HK-2 (cell line): ENCODE measurements around the gene ANKRD6.

Source experiments
- DNase-seq: peaks from one replicate; pipeline ENCODE4 v3.0.0-alpha.2; 2018; ENCODE audit not compliant: unreplicated experiment

The ANKRD6 gene

DNA sequence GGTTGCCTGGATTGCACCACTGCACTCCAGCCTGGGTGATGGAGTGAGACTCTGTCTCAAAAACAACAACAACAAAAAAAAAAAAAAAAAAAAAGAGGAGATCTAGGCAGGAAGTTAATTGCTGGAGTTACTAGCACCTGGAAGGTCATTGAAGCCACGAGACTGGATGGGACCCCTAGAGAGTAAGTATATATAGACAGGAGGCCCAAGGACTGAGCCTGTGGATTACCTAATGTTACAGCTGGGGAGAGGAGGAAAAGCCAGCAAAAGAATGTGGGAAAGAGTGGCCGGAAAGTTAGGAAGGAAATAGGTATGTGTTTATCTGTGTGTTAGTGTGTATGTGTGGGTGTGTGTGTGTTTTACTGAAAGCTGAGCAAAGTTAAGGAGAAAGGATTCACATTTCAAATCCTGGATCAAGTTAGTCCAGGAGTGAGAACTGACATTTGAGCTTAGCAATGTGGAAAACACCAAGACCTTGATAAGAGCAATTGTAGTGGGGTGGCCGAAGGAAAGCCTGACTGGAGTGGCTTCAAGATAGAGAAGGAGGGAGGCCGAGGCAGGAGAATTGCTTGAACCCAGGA, 38.4 kb downstream of the ANKRD6 start:
- DNase-seq = no peak

DNA sequence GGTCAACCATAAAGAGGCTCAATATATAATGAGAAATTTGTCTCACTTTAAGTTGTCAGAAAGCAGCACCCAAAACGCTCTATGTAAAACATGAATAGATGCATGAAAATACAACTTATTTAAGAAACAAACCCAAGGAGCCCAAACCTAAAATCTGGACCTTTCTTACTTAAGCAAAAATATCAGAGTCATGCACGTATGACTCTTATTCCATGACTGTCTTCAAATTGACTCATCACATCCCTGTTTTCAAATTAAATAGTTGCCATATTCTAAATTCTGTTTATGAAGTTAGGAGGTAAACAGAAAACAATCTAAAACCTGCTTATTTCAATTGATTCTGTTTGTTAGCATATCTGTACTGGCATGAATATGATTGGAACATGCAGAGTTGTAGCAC, 42.1 kb downstream of the ANKRD6 start:
- no peak for DNase-seq

DNA sequence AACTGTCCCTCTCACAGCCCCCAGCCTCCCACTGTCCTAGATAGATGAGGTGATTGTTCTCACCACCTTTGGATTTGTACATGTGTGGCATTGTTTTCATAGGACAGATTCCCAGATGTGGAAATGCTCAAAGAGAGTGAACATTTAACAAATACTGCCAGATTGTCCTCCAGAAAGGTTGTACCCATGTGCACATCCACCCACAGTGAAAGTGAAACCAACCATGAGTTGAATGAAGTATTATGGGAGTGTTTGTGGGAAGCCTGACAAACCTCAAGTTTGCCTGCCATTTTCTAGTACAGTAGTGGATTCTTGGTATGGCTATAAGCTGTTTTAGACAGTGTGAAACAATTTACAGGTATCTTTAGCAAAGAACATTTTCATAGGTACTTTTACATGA, 42.7 kb downstream of the ANKRD6 start:
- no peak for DNase-seq

DNA sequence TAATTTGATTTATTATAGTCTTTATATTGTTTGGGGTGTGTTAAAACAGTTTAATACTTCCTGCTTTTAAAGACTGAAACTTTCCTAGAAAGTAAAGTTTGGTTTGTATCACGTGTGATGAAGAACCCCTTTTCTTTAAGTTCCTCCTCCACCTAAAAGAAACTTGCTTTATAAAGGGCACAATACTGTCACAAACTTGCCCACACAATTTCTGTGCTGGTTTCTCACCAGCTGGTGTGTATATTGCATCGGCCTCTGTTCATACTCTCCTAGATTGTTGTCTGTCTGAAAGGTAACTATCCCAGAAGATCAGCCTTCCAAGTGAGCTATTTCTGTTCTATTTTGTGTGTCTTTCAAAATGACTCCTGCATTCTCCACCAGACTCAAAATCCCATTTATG, 46.9 kb downstream of the ANKRD6 start:
- no peak for DNase-seq

DNA sequence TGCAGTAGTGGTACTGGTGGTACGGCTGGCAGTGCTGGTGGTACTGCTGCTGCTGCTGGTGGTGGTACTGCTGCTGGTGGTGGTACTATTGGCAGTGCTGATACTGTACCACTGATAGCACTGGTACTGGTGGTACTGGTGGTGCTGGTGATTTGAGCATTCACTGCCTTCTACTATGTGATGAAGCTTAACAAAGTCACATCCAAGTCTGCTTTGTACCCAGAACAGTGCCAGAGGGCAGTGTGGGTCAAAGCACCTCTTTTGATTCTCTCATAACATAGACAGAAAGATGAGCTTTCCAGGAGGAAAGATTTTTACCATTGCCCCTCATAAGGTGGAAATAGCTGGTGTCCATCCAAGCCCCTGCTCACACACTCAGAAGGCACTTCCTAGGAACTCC, 48.7 kb downstream of the ANKRD6 start:
- DNase-seq = no peak

DNA sequence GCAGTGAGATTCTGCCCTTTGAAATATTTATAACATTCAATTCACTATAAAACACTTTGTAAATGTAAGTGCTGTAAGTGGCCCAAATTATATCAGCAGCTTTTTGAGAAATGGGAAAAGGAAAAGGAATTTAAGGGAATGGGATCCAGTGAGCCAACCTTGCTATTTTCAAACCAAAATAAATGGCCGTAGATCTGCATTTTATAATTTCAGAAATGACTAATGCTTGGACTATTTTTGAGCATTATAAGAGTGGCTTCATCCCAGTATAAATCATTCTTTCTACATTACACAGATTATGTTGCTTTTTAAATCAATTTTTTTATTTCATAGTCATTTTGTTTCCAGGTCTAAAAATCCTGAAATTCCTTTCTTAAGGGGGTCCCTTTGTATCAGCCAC, 49.2 kb downstream of the ANKRD6 start:
- DNase-seq = no peak

DNA sequence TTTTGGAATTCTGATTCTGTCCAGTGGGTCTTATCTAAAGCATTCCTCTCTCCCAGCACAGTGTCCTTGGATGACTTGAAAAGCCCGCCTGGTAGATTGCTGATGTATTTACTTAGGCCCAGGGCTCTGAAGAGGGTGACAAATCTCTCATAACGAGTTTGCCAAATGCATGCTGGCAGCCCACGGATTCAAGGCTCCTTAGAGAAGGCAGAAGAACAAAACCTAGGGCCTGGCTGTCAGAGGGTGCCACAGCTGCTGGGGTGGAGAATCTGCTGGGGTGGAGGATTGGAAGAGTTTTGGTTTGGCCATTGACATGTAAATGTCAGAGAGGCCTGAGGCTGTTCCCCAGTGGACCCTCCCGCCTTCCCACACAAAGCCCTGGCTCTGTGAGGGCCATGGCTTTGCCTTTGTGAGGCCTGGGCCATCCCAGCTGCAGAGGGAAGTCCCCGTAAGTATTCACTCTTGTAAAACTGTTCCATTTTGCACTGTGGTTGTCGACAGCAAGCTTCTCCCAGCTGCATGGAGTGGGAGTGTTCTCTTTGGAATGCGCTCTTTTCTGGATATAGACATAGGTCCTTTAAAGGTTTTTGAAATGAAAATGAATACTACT, 50.3 kb downstream of the ANKRD6 start:
- DNase-seq = no peak

DNA sequence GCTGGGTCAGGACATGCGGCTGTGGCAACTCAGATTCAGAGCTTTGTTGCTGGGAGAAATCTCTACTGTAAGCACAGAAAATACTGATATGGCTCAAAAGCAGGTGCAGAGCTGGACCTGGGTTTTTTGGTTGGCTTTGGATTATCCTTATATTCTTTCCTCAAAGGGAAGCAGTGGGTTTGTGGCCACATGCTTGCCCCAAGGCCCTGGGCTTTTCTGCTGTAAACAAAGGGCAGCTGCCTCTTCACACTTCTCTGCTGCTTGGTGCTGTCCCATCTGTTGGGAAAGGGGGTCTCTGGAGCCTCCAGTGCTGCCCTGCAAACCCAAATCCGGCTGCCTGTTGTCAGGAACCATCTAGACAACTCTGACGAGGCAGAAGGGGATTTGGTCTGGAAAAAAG, 52.4 kb downstream of the ANKRD6 start:
- no peak for DNase-seq

DNA sequence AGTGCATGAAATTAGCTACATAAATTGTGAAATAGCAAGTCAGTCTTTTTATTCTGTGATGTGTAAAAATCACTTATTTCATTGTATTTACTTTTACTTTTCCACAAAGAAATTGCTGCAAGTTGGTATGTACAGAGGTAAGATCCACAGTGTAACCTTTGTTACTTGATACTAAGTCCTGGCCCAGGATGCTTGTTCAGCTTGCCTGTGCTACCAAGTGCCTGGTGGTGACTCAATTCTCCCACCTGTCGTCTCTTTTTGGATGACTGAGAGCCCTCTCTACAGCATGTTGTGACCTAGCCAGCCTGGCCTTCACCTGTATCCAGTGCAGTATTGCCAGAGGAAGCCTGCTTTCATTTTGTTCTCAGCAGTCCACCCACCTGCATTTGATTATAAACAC, 54.9 kb downstream of the ANKRD6 start:
- no peak for DNase-seq

DNA sequence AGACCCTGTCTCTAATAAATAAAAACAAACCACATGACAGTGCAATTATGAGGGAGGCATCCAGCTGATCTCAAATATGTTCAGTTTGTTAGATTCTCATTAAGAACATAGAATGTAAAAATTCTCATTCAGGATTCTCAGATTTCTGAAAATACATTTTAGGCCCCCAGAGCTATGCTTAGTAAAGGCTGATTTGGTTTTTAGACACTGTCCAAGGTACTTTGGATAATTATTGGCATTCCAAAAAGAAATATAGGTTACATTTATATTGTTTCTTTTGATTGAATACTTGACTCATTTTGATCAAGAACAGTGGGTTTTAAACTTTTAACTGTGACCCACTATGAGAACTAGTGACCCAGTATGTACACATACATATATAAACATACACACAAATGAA, 55.5 kb downstream of the ANKRD6 start:
- no peak for DNase-seq

DNA sequence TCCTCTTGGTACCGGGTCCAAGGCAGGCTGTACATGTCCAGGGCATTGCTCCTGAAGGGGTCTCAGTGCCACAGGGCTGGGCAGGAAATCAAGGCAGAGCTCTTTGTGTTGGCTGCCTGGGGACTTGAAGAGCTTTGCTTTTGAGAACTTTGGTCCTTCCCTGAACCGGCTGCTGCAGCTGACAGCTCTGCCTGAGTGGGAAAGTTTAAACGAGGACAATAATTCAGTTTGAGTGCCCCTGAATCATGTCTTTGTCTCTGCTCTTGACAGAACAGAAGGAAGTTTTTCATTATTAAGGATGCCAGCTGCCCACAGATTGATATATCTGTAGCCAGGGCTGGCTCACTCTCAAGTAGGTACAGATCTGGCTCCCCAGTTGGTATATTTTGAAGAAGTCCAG, 56.1 kb downstream of the ANKRD6 start:
- DNase-seq = no peak

DNA sequence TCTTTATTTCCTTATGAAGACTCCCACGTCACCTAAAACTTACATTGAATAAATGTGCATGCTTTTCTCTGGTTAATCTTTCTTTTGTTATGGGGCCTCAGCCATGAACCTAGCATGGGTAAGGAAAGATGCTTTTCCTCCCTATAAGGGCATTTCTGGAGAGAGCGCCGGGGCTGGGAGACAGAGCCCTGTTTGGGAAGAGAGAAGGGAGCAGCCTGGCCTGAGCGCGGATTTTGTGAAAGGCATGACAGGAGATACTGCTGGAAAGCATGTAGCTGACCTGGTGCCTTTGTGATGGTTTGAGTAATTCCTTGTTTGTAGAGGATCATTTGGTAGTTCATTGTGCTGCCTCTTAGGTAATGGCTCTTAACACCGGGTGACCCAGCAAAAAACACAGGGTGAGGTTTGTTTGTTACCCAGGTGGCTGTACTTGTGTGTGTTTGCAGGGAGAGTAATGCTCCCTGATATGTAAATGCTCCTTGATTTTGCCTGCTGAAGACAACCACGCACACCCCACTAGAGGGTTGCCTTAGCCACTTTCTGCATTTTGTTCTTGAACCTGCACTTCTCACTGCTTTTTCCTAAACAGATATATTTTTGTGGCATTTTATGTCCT, 59.2 kb downstream of the ANKRD6 start:
- DNase-seq = no peak

DNA sequence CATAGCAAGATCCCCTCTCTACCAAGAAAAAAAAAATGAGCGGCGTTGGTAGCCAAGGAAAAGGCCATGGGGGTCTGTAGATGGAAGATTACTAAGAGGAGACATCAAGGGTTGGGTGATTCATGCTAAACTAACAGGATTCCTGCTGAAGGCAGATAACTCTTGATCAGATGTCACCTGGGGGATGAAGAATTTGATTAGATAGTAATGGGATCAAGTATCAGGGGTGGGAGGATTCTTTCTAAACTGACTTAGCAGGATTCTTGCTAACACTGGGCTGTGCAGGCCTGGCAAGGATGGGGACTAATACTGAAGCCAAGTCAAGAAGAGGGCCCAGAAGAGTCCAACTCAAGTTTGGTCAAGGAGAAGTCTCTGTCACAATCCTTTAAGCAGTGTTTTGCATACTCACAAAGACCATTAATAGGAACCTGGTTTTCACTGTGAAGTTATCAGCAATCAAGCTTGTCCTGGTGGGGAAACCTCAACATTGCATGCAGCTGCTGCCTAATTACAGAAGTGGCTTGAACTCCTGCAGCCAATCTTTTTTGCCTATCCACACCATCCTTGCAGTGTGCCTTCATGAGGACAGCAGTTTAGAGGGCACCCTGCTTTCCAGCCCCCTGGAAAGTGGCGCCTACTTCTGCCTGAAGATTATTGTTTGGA, 61.3 kb downstream of the ANKRD6 start:
- no peak for DNase-seq

DNA sequence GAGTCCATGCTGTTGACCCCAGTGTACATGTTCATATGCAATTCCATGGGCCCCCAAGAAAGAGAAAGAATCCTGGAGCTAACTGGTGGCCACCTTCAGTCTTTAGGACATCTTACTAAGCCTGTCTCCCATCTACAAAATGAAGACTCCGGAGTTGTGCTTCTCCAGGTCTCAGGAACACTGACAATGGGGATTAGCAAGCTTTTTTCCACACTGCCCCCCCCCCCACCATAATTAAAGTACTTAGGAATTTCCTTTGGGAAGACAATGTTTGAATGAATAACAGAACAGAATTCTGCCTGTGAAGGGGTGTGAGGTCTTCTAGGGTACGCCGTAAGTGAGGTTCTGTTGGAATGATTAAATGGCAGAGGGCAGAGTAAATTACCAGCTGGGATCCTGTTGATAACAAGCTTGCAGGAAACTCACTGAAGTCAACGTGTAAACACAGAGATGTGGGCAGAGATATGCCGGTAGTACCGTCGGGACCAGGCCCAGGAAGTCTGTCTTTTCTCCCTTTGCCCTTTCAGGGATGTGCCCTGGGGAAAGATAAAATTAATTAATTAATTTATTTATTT, 63.1 kb downstream of the ANKRD6 start:
- DNase-seq = no peak

DNA sequence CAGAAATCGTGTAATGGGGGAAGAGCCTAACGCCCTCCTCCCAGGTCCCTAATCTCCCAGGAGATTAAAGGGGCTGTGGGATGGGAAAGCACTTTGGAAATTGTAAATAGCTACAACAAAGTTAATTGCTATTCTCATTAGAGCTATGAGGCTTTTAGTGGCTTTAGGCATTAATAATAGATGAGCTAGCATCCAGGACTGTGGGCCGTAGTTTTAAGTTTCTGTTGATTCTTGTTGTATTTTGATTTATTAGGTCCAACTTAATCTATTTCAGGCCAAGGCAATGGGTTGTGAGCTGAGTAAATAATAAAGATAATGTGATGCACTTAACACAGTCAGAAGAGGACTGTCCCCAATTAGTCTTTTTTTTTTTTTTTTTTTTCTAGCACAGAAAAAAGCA, 67.7 kb downstream of the ANKRD6 start:
- no peak for DNase-seq

DNA sequence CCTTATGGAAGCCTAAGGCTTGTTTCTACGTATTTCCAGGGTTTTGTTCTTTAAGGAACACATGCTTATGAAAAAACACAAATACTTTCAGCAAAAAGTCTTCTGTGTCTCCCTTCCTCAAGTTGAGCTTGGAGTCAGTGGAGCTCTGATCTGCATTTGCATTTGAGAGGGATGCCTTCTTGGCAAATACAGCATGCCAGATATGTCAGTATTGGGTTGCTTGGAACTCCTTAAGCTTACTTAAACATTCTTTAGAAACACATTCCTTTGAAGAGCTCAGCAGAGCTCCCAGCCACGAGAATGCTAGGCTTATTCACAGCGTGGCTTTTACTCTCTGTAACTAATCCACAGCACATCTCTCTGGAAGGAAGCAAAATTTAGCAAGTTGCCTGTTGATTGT, 68.3 kb downstream of the ANKRD6 start:
- no peak for DNase-seq

DNA sequence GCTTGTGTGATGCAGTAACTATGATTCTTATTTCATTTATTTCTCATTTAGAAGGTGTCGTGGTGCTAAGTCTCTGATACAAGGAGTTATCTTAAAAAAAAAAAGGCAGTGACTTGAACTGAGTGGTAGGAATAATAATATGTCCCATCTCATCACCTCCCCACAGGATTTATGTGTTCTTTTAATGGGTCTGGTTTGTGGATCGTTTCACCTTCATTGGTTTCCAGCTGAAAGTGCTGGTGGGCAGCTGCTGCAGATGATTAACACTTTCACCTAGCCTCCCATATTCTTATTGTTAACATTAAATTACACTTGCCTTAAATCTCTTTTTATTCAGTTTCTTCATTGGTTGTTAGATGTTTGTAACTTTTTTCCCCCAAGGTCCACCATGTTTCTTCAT, 68.8 kb downstream of the ANKRD6 start:
- no peak for DNase-seq

DNA sequence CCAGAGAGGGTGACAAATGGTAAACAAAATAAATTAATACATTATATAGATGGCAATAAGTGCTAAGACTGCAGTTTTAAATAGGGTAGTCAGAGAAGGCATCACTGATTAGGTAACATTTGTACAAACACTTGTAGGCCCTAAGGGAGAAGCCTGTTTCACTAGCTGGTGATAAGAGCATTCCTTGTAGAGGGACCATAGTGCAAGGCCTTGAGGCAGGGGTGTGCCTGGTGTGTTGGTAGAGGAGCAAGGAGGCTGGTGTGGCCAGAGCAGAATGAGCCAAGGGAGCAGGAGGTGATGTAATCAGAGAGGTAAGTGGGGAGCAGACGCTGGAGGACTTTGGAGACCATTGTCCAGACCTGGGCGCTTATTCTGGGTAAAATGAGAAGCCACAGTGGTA, 70.7 kb downstream of the ANKRD6 start:
- DNase-seq = no peak

DNA sequence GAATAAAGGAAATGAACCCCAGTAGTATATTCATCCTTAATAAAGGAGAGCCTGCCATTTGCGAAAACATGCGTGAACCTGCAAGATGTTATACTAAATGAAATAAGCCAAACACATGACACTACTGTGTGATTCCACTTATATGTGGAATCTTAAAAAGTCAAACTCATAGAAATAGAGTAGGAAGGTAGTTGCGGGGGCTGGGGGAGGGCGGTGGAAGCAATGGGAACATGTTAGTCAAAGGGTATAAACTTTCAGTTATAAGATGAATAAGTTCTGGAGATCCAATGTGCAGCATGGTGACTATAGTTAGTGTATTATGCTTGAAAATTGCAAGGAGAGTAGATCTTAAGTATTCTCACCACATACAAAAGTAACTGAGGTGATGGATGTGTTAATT, 72.9 kb downstream of the ANKRD6 start:
- no peak for DNase-seq

DNA sequence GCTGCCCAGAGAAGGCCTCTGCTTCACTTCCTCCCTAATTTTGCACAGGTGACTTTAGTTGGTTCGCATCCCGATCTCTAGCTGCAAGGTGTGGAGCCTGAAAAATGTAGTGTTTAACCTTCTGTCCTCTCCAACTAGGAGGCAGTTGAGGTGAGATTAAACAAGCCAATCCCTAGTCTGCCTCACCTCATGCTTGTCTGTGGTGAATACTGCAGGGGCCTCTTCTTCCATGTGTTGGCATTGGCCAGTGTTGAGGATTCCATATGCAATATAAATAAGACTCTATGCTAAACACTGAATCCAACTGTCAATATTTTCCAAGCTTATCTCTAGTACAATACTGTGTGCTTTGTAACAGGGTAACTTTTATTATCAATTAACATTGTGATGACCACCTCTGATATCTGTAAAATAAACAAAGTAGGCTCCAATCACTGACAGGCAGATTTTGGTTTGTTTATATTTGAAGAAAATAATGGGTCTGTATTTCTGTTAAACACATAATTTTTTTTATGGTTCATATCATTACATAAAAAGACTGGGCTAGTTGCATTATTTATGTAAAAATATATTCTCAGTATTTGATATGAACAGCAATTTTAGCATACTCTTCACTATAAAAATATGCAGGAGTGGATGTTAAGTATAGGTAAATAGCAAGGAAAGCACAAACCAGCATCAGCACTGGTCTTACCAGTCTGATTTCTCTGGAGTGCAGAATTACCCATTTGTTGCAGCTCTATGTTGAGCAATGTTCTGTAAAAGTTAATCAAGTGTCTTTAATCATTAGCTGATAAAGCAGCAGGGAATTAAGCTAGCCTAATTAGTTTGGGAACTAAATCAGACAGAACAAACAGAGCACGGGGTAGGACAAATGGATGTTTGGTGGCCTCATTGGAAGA, 74.0 kb downstream of the ANKRD6 start:
- DNase-seq = no peak

DNA sequence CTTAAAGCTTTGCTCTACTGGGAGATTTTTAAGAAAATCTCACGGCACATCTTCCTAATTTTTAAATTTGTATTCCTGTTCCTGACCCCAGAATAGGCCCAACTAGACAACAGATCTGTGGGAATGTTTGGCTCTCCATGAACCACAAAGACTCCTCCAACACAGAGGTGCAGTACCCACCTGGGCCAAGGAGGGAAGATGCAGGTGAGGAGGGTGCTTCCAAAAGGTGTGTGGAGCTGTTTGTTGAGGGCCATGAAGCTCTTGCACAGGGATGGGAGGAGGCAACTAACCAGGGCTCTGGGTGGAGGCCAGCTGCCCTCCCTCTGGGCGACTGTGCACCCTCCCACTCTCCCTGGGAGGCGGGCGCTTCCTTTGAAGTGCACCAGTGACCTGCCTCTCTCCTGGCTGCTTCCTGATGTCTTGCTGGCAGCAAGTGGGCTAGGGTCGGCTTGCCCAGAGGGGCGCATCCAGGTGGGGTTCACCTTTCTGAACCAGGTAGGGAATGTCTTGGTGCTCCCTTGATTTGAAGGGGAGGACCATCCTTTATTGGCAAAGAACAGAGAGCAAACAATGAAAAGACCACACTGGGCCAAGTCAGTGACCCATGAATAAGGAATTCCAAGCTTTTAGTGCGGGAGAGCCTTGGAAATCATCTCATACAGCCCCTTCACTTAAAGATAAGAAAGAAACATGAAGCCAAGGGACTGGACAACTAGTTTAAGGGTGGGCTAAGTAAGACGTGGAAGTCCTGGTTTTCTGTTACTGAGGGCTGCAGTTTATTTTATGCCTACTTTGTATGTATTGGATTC, 76.0 kb downstream of the ANKRD6 start:
- peak; percentile 13 for DNase-seq
